Glomerular endothelial cell (primary cell): ENCODE results near the gene NOPCHAP1. TPM values are rescaled to one million over a fixed set of nuclear protein-coding genes. Genes with fewer than 3 reads are reported as not detected.
"Not testable (repeated sequence)": the region's sequence is repeated elsewhere in the genome, so short reads cannot be mapped to it uniquely, and the experiment has no call there.

Experiments used
- DNase-seq: peaks from one replicate; pipeline ENCODE4 v3.0.0-alpha.2; 2011; ENCODE audit warnings: low read depth, low spot score; ENCODE audit errors: extremely low read depth
- total RNA-seq: library from RNA; depleted of rRNA; stranded (reverse); fragments of >200 nt; gene quantifications from 2 replicates; pipeline ENCODE4 v1.2.3, GENCODE V29; 2015

NOPCHAP1 gene
- total RNA-seq, 1 donor from 2014 or later, result 2.3 TPM

GRCh38 chr12:104964167-104964855, 21.8 kb upstream of the NOPCHAP1 start:
- no peak for DNase-seq

DNA sequence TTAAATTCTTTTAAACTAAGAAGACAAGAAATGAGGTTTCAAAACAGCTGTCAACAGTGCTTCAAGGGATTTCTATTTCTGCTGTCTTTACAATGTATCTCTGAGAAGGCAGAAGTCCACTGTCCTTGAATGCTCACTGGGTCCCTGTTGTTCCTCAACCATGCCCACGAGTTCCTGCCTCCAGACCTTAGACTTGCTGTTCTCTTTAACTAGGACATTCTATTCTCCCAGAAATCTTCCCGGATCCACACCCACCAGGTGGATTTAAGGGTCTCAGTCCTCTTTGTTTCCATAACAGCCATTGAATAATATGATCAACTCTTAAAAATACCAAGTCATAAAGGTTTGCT, 21.3 kb upstream of the NOPCHAP1 start:
- no peak for DNase-seq

GRCh38 chr12:104966677-104967076, 19.4 kb upstream of the NOPCHAP1 start:
- no peak for DNase-seq

DNA sequence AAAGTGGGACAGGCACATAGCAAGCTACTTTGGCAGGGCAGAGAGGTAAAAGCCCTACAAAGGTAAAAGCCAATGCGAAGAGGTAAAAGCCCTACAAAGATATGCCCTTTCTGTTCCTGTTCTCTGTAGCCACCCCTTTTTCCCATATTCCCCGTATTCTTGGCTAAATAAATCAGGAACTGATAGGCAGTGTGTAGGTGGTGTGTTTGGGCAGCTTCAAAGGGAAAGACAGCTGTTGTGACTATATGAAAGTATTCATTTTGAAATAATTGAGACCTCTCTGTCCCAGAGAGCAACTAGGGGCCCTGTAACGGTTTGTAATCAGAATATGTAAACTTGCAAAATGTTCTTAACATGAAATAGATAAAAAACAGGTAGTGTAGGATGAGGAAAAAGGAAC, 16.8 kb upstream of the NOPCHAP1 start:
- DNase-seq, result no peak

DNA sequence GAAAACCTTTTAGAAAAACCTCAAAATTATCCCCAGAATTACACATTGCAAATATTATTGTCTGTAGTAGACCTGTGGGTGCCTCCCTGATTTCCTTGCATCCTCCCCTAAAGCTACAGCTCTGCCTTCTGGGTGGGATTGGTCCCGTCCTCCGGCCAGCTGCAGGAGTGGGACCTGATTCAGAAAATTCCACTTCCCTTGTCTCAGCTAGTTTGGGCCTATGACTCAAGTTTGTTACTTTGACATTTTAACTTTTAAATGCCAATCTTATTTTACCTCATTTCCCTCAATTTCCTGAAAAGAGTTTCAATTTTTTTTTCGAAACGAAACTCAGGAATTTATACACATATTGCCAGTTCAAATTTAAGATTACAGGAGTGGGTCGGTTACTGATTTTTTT, 14.8 kb upstream of the NOPCHAP1 start:
- no peak for DNase-seq

DNA sequence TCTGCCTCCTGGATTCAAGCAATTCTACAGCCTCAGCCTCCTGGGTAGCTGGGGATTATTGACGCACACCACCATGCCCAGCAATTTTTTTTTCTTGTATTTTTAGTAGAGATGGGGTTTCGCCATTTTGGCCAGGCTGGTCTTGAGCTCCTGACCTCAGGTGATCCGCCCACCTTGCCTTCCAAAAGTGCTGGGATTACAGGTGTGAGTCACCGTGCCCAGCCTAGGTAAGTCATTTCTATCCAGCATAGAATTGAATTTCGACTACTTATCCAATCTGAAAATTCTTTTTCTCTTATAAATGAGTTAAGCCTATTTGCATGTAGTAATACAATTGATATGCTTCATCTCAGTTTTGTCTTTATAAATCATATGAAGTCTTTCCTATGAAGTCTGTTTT, 12.9 kb upstream of the NOPCHAP1 start:
- no peak for DNase-seq

- no peak for DNase-seq
Measured at GRCh38 chr12:104974626-104975290, 11.4 kb upstream of the NOPCHAP1 start.

DNA sequence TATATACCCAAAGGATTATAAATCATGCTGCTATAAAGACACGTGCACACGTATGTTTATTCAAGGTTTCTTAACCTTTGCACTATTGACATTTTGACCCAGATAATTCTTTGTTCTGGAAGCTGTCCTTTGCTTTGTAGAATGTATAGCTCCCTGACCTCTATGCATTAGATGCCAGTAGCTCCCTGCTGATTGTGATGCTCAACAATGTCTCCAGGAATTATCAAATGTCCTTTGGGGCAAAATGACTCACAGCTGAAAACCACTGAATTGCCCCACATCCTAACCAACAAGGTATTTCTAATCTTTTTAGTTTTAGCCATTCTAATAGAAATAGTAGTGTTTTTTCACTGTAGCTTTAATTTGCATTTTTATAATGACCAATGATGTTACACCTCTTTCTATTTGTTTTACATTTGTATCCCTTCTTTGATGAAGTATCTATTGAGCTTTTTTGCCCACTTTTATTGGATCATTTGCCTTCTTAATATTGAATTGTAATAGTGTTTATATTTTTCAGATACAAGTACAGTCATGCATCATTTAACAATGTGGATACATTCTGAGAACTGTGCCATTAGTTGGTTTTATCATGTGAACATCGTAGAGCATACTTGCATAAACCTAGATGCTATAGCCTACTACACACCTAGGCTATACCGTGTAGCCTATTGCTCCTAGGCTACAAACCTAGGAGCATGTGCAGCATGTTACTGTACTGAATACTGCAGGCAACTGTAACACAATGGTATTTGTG, 10.4 kb upstream of the NOPCHAP1 start:
- no peak for DNase-seq

DNA sequence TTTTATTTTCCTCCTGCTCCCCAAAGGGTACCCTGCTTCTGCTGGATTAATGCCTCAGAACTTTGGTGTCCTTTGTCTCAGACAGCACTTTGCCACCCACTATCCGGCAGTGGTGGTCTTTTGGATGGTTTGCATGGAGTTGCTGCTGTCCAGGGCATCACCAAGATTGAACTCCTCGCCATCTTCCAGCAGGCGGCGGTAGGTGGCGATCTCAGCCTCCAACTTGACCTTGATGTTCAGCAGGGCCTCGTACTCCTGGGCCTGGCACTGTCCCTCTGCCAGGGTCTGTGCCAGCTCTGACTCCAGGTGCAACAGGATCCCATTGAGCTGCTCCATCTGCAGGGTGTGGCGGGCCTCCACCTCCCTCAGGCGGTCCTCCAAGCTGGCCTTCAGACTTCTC, 9.4 kb upstream of the NOPCHAP1 start:
- no peak for DNase-seq

GRCh38 chr12:104977688-104978087, 8.4 kb upstream of the NOPCHAP1 start:
- DNase-seq, result not testable (repeated sequence)

GRCh38 chr12:104985206-104985605, 910 bp upstream of the NOPCHAP1 start:
- DNase-seq, result no peak

GRCh38 chr12:104990950-104991349, 4.8 kb downstream of the NOPCHAP1 start:
- no peak for DNase-seq

DNA sequence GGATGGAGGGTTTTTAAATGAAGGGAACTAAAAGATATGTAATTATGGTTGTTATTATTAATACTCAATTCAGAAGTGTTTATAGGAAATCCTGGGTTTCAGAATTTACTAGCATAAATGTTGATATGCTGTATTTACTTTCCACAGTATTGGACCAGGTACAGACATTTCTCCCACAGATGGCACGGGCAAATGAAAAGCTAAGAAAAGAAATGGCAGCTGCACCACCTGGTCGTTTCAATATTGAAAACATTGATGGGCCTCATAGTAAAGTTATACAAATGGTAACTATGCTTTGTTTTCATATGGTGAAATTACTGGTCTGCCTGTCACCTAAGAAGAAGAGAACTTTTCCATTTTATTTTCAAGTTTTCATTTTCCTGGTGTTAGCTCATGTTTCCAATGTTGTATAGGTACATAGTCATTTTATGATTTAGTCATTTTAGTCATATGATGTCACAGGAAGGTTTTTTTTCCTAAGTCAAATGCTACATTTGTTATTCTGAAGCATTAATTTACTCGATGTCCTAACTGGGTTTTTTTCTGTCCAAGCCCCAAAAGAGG, 5.5 kb downstream of the NOPCHAP1 start:
- DNase-seq, result no peak

GRCh38 chr12:104994336-104994735, 8.2 kb downstream of the NOPCHAP1 start:
- no peak for DNase-seq

DNA sequence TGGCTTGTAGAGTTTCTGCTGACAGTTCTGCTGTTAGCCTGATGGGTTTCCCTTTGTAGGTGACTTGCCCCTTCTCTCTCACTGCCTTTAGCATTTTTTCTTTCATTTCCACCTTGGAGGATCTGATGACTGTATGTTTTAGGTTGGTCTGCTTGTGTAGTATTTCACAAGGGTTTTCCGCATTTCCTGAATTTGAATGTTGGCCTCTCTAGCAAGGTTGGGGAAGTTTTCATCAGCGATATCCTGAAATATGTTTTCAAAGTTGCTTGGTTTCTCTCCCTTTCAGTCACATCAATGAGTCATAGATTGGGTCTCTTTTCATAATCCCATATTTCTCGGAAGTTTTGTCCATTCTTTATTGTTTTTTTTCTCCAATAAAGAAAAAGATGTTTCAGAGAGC, 11.4 kb downstream of the NOPCHAP1 start:
- DNase-seq, result no peak

DNA sequence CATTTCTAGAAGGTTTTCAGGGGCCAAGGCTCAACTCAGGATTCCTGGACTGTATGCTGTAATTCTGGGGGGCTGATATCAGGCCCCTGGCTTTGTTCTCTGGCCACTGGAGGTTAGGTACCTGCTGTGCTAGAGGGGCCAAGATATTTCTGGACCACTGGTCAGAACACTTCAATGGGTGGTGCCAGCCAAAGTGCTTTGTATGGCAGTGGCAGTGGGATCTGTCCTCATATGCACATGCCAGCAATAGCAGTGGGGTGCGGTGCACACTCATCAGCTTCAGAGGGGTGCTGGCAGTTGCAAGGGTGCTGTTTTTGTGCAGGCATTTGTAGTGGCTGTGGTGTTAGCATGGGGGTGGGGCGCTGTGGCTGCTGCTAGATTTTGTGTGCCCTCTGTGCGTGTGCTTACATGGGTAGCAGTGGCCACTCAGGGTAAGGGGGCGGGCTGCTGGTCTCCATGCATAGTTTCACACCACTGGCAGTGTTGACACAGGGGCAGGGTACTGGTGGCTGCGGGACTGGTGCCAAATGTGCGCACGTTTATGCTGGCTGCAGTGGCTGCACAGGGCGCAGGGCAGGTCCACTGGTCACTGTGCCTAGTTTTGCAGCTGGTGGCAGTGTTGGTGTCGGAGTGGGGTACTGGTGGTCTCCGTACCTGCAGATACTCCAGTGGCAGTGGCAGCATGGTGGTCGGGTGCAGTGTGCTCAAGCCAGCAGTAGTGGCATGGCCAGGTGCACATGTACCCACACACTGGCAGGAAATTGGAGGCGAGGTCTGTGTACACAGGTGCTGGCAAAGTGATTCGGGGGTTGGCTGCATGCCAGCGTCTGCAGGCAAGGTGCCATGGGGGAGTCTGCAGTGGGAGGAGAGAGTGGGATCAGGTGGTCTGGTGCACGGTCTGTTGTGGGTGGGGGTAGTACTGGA, 12.6 kb downstream of the NOPCHAP1 start:
- no peak for DNase-seq

- no peak for DNase-seq
Measured at GRCh38 chr12:104999347-104999685, 13.2 kb downstream of the NOPCHAP1 start.

- no peak for DNase-seq
Measured at GRCh38 chr12:105001476-105001875, 15.4 kb downstream of the NOPCHAP1 start.

DNA sequence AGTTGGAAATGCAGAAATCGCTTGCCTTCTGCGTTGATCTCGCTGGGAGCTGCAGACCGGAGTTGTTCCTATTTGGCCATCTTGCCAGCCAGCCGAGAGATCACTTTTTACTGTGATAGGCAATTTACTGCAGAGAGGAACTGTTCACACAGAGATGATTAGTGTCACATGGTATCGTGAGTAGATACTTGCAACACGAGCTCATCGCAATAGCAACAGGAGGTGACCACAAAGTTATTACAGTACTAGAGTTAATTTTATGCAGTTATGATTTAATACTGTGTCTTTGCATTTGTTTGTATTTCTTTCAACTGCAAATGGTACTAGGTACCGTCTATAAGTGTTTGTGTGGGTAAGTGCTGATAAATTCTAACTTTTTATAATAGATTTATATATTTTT, 27.8 kb downstream of the NOPCHAP1 start:
- no peak for DNase-seq

DNA sequence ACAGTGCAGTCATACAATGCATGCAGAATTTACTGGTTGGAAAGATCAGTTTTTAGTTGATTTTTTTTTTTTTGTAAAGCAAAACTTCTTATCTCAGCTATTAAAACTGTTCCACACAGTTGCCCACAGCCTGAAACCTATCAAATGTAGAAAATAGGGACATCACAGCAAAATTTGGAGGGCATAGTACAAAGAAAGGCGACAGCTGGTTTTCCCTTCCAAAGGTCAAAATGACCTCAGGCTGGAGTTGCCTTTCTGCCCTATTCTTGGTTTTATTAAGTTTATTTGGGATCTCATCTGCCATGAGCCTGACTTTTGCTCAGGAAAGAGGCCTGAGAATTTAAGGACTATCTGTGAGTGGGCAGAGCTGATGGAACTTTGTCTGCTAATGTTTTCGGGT, 28.5 kb downstream of the NOPCHAP1 start:
- DNase-seq, result no peak

DNA sequence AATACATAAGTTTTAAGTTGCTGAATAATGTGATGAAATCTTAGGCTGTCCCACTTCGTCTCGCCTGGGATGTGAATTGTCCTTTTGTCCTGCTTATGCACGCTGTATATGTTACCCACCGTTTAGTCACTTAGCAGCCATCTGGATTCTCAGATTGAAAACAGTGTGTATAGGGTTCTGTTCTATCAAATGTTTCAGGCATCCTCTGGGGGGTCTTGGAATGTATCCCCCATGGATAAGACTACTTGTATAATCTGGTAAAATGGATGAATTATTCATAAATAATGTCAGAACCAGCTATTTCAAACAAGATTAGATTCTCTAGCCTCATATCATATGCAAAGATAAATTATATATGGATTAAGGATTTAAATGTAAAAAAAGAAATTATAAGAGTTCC, 29.4 kb downstream of the NOPCHAP1 start:
- DNase-seq, result no peak
